PC-9 (cell line): ENCODE results near the gene FBXL15. TPM values are rescaled to one million over a fixed set of nuclear protein-coding genes. Genes with fewer than 3 reads are reported as not detected.

Source experiments
- BruUV-seq: library from RNA; stranded (reverse); fragments of 400-500 nt; replicated peaks from 2 replicates; lab custom pipeline; 2021; lab: Mats Ljungman, UMichigan
- CTCF ChIA-PET: fragments of 300-600 bp; sonication (Branson Sonifier 250); formaldehyde crosslinking; loops from one replicate; lab custom pipeline; 2022; ENCODE audit warnings: antibody characterized with exemption; lab: Charles Lee
- POLR2A ChIA-PET: fragments of 300-600 bp; sonication (Branson Sonifier 250); formaldehyde crosslinking; loops from one replicate; lab custom pipeline; 2022; ENCODE audit warnings: antibody characterized with exemption; ENCODE audit not compliant: unreplicated experiment; lab: Charles Lee
- DNase-seq, 2 experiments: peaks; one replicate each; pipeline versions ENCODE4 v3.0.0 to v3.0.0-alpha.2; 2015 to 2022; ENCODE audit warnings: mixed read lengths in 1 of 2
- H2AFZ ChIP-seq: fragments of 200-600 bp; sonication (generic); 2 replicates; pipeline ENCODE4 v1.8.1; 2017; ENCODE audit warnings: antibody characterized with exemption
- H3F3A ChIP-seq: fragments of 200-600 bp; sonication (generic); 2 replicates; pipeline ENCODE4 v1.8.1; 2017; ENCODE audit warnings: antibody characterized with exemption, mild to moderate bottlenecking, low read depth; ENCODE audit not compliant: insufficient read depth
- H3K27ac ChIP-seq: fragments of 200-600 bp; sonication (generic); 2 replicates; pipeline ENCODE4 v1.6.1; 2016; ENCODE audit warnings: mixed run types
- H3K27me3 ChIP-seq: fragments of 200-600 bp; sonication (generic); 2 replicates; pipeline ENCODE4 v1.6.1; 2016; ENCODE audit warnings: low read depth, mixed run types; ENCODE audit not compliant: insufficient read depth
- H3K36me3 ChIP-seq: fragments of 200-600 bp; sonication (generic); 2 replicates; pipeline ENCODE4 v1.6.1; 2016; ENCODE audit warnings: low read depth, mixed run types
- H3K4me1 ChIP-seq: fragments of 200-600 bp; sonication (generic); replicated peaks from 2 replicates; pipeline ENCODE4 v1.6.1; 2016; ENCODE audit warnings: mixed run types; ENCODE audit not compliant: insufficient read depth
- H3K4me2 ChIP-seq: fragments of 200-600 bp; sonication (generic); 2 replicates; pipeline ENCODE4 v1.6.1; 2017; ENCODE audit warnings: mixed run types
- H3K4me3 ChIP-seq: fragments of 200-600 bp; sonication (generic); 2 replicates; pipeline ENCODE4 v1.6.1; 2016; ENCODE audit warnings: mixed run types
- H3K79me2 ChIP-seq: fragments of 200-600 bp; sonication (generic); 2 replicates; pipeline ENCODE4 v1.6.1; 2017; ENCODE audit warnings: low read depth, mixed run types
- H3K9me2 ChIP-seq: fragments of 200-600 bp; sonication (generic); 2 replicates; pipeline ENCODE4 v1.8.1; 2017; ENCODE audit warnings: mild to moderate bottlenecking; ENCODE audit not compliant: insufficient read depth
- H3K9me3 ChIP-seq: fragments of 200-600 bp; sonication (generic); 2 replicates; pipeline ENCODE4 v1.8.1; 2016; ENCODE audit warnings: low read depth; ENCODE audit not compliant: insufficient read depth
- H4K20me1 ChIP-seq: fragments of 200-600 bp; sonication (generic); 2 replicates; pipeline ENCODE4 v1.8.1; 2017; ENCODE audit not compliant: insufficient read depth
- EZH2 ChIP-seq: fragments of 200-600 bp; sonication (generic); IDR thresholded peaks from 2 replicates; pipeline ENCODE4 v1.8.0; 2017; ENCODE audit warnings: antibody characterized with exemption, low read depth
- intact Hi-C: fragments of 100-400 bp; cut with micrococcal nuclease; formaldehyde crosslinking; loops from one replicate; pipeline ENCODE4 v1.10.0; 2022; ENCODE audit not compliant: unreplicated experiment
- total RNA-seq: library from RNA; stranded (reverse); gene quantifications from 2 replicates; pipeline ENCODE4 v1.2.3, GENCODE V29; 2021
- TF ChIP-seq, protein P1 (sequence below): fragments of 200-600 bp; sonication (generic); conservative IDR thresholded peaks from 2 replicates; pipeline ENCODE4 v1.6.1; 2017; ENCODE audit warnings: mixed run types, antibody characterized with exemption, mild to moderate bottlenecking, moderate library complexity

FBXL15 gene
- total RNA-seq, 1 experiment from 2014 or later = 6.2 TPM

- H3K9me3 ChIP-seq = no peaks in the 10 kb centered on the region
- intact Hi-C loops = loop anchor here (5.0 kb wide), 1 partner anchor 39 kb away; the partner anchor contains the start of gene FBXL15
- no peaks in the 10 kb centered on the region for H3K4me1 ChIP-seq
- H3K4me3 ChIP-seq = peak overlapping the region; percentile 64
- POLR2A ChIA-PET = no interaction called here
- H3F3A ChIP-seq = no peaks in the 10 kb centered on the region
- no peaks in the 10 kb centered on the region for H3K36me3 ChIP-seq
- H3K27ac ChIP-seq = no peak overlapping the region
- no peaks in the 10 kb centered on the region for H3K9me2 ChIP-seq
- no peak for DNase-seq
- no peaks in the 10 kb centered on the region for H4K20me1 ChIP-seq
- CTCF ChIA-PET = no interaction called here
- H3K27me3 ChIP-seq = no peaks in the 10 kb centered on the region
- H2AFZ ChIP-seq = peak overlapping the region; percentile 88
- H3K79me2 ChIP-seq = no peaks in the 10 kb centered on the region
- BruUV-seq = no TSS peak
- TF ChIP-seq EZH2 = no peak
- TF ChIP-seq, protein P1, sequence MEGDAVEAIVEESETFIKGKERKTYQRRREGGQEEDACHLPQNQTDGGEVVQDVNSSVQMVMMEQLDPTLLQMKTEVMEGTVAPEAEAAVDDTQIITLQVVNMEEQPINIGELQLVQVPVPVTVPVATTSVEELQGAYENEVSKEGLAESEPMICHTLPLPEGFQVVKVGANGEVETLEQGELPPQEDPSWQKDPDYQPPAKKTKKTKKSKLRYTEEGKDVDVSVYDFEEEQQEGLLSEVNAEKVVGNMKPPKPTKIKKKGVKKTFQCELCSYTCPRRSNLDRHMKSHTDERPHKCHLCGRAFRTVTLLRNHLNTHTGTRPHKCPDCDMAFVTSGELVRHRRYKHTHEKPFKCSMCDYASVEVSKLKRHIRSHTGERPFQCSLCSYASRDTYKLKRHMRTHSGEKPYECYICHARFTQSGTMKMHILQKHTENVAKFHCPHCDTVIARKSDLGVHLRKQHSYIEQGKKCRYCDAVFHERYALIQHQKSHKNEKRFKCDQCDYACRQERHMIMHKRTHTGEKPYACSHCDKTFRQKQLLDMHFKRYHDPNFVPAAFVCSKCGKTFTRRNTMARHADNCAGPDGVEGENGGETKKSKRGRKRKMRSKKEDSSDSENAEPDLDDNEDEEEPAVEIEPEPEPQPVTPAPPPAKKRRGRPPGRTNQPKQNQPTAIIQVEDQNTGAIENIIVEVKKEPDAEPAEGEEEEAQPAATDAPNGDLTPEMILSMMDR = no peak
- H3K4me2 ChIP-seq = peak overlapping the region; percentile 89
These were observed 40.2 kb downstream of the FBXL15 start for GRCh38 chr10:102460836-102461186.

DNA sequence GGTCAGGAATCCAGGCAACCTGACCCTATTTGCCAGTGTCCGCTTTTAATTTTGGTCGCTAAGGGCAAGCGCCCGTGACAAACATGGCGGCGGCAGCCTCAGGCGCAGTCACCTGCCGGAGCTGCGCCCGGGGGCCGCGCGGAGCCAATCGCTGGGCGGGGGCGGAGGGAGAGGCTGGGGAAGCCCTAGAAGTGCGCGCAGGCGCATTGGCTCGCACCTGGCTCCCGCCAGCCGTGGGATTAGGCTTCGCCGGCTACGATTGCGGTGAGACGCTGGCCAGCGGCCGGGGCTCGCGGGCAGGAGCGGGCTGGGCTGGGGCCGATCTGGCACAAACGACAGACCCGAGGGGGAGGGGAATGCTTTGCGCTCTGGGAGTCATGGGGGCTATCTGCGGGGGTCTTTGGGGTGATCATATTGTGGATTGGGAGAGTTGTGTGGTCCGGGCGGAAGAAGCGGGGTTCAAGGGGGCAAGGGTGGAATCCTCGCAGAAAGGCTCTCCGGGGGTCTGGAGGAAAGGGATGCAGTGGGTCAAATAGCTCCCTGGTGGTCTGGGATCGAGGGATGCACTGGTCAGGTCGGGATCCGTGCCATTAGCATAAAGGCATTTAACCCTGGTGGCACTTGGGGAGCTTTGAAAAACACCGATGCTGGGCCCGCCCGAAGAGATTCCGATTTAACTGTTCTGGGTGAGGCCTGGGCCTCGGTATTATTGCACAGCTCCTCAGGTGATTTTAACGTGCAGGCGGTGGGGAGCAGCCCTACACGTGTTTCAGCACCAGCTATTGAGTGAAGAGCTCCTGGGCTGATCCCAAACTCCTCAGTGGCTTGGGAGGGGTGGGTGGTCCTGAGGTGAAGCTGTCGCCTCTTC is 40.8 kb downstream of the FBXL15 start:
- no TSS peak for BruUV-seq
- H3K27ac ChIP-seq = no peak overlapping the region
- intact Hi-C loops = loop anchor here (5.0 kb wide), 1 partner anchor 39 kb away; the partner anchor contains the start of gene FBXL15

DNA sequence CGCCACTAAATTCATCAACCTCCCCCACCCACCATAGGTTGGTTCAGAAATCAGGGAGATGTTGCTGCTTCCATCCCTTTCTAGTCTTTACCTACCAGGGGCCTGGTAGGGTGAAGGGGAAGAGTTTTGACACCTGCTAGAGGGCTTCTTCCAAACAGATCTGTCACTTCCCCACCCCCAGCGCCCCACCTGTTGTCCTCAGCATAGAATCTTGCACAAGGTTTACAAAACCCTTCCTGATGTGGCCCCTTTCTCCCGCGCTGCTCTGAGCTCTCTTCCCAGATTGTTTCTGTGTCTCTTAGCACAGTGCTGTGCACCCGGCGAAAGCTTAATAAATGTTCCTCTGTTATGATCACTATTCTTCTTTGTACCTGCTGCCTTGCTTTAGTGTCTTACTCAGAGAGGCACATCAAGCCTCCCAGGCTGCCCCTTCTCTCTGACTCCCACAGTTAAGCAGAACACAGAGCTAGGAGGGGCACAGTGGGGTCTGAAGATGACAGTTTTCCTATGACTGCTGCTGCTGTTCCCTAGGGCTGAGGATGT is 41.9 kb downstream of the FBXL15 start:
- no peaks in the 10 kb centered on the region for H3K36me3 ChIP-seq
- H3K27ac ChIP-seq = no peak overlapping the region
- no peak overlapping the region for H3K4me2 ChIP-seq
- H2AFZ ChIP-seq = no peak overlapping the region
- no peaks in the 10 kb centered on the region for H4K20me1 ChIP-seq
- no peak for DNase-seq
- H3K27me3 ChIP-seq = no peaks in the 10 kb centered on the region
- intact Hi-C loops = loop anchor here (5.0 kb wide), 1 partner anchor 40 kb away; the partner anchor contains the start of gene FBXL15
- H3K9me2 ChIP-seq = no peaks in the 10 kb centered on the region
- H3K4me3 ChIP-seq = no peak overlapping the region
- TF ChIP-seq EZH2 = no peak
- TF ChIP-seq, protein P1 = no peak
- no peaks in the 10 kb centered on the region for H3K9me3 ChIP-seq
- BruUV-seq = no TSS peak
- H3K79me2 ChIP-seq = no peaks in the 10 kb centered on the region
- ChIA-PET POLR2A (interaction anchor here (0.6 kb wide), 1 partner anchor 209 kb away, joined by 3 read pairs; no protein-coding TSS in a partner anchor), CTCF (no interaction called here)
- no peaks in the 10 kb centered on the region for H3F3A ChIP-seq
- no peaks in the 10 kb centered on the region for H3K4me1 ChIP-seq

More for the DNA sequence above, 40.8 kb downstream of the FBXL15 start:
- no peaks in the 10 kb centered on the region for H3F3A ChIP-seq
- DNase-seq = peak; percentile 66 to 84
- H3K4me2 ChIP-seq = peak overlapping the region; percentile 89
- no peaks in the 10 kb centered on the region for H4K20me1 ChIP-seq
- no peaks in the 10 kb centered on the region for H3K36me3 ChIP-seq
- TF ChIP-seq, protein P1 = no peak
- no peak for TF ChIP-seq EZH2
- no peaks in the 10 kb centered on the region for H3K27me3 ChIP-seq
- ChIA-PET POLR2A (interaction anchor here (0.6 to 0.8 kb wide), 2 partner anchors 10 to 40 kb away, joined by 5 to 10 read pairs; no protein-coding TSS in a partner anchor), CTCF (interaction anchor here (0.5 kb wide), 1 partner anchor 911 kb away, joined by 6 read pairs; no protein-coding TSS in a partner anchor)
- no peaks in the 10 kb centered on the region for H3K79me2 ChIP-seq
- H3K9me2 ChIP-seq = no peaks in the 10 kb centered on the region
- H3K4me1 ChIP-seq = no peaks in the 10 kb centered on the region
- peak overlapping the region; percentile 64 for H3K4me3 ChIP-seq
- H2AFZ ChIP-seq = peak overlapping the region; percentile 88
- no peaks in the 10 kb centered on the region for H3K9me3 ChIP-seq
